HG03066 (cell line): ENCODE measurements around the gene CMTM1.
"Not testable (repeated sequence)": the region's sequence is repeated elsewhere in the genome, so short reads cannot be mapped to it uniquely, and the experiment has no call there.

ENCODE experiments used
- ATAC-seq: cut with Tn5 transposase; IDR thresholded peaks from one replicate; pipeline ENCODE4 v1.9.1; 2021; ENCODE audit warnings: low read depth; ENCODE audit not compliant: unreplicated experiment

The CMTM1 gene

DNA sequence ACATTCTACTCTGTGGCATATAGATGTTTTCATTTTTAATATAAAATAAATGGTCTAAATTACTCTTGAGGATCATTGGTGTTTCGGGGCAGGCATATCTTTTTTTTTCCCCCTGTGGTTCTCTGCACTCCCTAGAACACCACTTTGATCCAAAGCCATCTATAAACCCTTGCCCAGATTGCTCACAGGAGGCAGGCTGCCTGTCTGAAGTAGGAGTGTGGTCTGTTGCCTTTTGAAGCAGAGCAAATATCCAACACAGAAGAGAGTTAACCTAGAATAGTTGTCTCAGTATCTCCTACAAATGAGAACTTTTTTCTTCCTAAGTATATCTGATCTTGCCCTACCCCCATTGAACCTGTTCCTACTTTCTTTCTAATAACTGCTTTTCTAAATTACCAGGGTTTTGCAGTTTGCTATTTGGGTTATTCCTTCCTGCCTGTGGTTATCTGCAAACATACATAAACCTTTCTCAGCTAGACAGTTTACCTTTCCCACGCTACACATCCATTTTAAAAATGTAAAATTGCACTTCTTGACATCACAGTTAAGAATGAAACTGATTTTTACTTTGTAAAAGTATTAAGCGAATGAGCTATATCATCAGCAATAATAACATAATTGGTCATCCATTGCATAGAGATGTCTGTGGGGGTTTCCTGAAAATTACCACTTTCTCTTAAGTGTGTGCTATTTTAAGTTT lies 4.7 kb upstream of the CMTM1 start:
- no peak for ATAC-seq

DNA sequence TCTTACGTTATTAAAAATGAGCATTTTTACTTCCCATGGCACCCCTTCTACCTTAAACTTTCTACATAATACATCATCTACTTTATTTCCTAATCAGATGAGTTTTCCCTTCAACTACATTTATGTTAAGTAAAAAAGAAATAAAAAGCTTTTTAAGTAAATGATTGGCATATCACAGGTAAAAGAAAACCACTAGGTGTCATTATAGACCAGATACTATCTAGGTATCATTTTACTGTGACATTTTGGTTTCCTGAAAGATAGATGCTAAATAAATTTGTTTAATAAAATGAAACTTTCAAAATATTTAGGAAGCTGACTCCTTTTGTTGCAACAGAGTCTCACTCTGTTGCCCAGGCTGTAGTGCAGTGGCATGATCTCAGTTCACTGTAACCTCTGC lies 3.8 kb upstream of the CMTM1 start:
- ATAC-seq = no peak

DNA sequence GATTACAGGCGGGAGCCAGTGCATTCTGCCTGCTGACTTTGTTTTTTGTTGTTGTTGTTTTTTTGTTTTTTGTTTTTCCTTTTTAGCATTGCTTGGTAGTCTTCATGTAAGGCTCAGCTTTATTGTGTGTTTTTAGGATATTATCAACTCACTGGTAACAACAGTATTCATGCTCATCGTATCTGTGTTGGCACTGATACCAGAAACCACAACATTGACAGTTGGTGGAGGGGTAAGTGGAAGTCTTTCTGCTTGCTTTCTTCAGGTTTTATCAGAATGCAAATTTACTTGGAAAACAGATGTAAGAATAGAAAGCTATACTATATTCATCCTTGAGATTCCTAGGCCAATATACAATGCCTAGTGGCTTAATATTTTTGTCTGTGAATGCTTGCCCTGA lies 3.3 kb upstream of the CMTM1 start:
- no peak for ATAC-seq

DNA sequence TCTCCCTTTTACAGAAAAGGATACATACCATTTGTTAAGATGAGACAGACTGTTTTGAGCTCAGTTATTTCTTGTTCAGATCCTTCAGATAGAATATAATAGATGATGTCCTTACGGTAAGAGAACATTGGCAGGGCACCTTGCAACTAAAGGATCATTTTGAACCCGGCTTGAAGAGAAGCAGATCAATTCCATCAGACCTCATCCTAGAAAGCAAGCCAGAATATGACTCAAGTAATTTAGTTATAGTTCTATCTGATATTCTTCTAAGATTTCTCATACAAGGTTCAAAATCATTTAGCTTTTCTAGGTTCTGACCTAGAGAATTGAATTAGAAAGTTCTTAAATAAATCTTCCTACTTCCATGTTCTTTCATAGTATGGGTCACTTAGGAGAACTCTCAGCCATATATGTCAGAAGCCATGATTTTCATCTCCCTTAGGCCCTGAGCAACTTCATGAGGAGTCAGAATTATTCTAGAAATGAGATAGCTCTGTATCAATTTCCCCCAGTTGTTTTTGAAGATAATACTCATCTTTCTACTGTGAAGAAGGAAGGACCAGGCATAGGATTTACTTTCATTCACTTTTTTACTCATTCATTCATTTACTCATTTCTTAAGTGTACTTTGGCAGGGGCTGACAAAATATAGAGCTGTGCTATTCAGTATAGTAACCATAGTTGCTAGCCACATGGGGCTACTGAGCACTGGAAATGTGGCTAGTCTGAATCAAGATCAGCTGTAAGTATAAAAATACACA lies 2.5 kb upstream of the CMTM1 start:
- ATAC-seq = no peak

DNA sequence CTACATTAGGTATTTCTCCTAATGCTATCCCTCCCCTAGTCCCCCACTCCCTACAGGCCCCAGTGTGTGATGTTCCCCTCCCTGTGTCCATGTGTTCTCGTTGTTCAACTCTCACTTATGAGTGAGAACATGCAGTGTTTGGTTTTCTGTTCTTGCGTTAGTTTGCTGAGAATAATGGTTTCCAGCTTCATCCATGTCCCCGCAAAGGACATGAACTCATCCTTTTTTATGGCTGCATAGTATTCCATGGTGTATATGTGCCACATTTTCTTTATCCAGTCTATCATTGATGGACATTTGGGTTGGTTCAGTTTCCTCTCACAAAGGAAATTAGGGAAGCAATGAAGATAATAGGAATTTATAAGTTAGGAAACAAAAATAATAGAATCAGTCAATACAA lies 1.0 kb downstream of the CMTM1 start:
- ATAC-seq = not testable (repeated sequence)

DNA sequence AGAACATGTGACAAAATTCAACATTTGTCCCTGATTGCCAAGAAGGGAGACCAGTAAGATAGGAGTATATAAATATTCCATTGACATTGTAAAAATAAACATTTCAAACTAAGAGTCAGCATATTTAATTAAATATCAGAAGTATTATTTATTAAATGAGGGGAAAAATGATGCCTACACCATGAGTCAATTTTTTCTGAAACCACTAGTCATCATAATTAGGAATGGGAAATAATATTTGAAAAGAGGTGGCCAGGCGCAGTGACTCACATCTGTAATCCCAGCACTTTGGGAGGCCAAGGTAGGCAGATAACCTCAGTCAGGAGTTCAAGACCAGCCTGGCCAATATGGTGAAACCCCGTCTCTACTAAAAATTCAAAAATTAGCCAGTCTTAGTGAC lies 2.1 kb downstream of the CMTM1 start:
- no peak for ATAC-seq

DNA sequence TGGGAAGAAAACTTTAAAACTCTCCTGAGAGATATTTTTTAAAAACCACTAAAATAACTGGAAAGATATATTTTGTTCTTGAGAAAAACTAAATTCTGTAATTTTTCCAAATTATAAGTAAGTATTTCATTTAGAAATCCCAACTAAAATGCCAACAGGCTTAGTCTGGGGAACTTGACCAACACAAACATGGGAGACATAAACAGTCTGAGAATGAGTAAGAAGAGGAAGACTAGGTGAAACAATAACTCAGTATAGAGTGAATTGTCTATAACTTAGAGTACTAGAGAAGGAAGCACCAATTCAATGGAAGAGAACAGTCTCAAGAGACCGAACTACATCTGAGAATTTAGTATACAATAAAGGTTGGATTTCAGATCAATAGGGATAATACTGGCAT lies 2.9 kb downstream of the CMTM1 start:
- no peak for ATAC-seq

DNA sequence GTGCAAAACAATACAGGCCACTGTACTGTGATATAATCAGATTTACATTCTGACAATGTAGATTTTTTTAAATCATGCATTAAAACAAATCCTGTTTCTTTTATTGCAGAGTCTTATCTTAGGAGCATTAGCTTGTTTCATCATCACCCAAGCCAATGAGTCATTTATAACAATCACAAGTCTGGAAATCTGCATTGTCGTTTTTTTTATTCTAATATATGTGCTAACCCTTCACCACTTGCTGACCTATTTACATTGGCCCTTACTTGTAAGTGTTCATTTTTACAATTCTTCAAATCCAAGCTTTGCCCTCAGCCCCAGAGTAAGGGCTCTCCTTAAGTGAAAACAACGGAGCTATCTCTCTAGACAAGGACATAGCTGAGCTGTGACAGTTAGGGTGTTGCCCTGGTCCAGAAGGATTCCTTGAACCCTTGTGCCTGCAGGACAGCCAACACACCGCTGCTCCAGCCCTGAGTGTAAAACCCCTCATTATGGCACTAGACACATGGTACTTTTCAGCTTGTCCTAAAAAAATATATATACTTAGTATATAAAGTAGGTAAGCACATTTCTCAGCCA lies 3.7 kb downstream of the CMTM1 start:
- ATAC-seq = no peak

DNA sequence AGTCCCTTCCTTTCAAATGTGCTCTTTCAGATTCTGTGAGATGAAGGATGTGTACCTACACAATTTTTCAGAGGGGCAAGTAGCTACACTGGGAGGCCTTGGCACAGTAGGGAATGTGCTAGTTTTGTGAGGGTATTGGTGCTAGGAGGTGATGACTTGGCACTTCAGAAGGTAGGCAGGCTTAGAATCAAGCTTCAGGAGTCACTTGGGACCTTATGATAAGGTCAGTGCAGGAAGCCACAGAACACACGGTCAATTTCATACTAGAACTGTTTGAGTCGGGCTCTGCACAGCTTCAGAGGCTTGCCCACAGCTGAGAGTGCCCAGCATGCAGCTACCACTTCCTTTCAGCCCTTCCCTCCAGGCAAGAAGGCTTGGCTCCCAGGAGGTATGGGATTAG lies 6.1 kb downstream of the CMTM1 start:
- no peak for ATAC-seq

DNA sequence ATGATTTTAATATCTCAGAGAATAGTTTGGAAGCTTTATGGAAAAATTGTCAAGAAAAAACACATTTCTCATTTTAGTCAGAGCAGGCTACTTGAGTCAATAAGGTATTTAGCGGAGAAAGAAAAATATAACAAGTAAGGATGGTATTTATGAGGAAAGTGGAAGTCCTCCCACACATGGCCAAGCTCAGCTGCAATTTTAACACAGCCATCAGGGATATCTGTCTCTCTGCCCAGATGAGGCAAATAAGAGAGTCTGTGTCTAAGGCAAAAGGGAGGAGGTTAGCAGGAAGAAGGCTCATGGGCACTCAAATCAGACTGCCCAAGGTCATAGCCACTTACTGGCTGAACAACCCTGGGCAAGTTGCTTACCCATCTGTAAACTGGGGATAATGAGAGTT lies 7.8 kb downstream of the CMTM1 start:
- ATAC-seq = no peak

DNA sequence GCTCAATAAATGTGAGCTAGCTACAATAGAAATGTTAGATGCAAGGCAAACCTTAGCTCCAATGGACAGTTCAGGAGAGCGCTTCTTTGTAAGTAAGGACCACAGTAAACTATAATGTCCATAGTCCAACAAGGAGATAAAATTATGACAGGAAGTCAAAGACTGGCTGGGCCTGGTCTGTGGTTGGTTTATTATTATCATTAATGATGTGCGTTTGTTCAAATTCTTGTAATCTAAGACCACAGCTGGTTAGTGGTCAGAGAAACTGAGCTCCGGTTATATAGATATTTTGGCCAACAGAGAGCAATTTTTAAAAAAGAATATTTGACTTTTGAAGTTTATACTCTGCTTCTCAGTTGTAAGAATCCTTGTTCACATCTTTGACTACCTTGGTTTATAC lies 8.3 kb downstream of the CMTM1 start:
- ATAC-seq = no peak

DNA sequence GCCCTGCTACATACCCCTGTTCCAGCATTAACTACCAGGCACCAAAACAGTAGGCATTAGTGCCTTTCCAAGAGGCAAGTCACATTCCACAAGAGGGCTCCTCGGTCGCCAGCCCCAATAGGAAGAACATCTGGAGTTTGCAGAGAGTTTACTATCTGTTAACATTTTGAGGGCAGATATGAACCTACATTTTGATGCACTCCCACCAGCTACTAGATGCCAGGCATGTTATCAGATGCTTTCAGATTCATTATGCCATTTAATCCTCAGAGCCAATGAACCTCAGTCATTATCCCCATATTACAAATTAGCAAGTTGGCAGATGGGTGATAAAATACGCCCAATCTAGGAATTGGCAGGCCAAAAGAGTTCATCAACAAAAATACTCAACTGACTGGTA lies 8.8 kb downstream of the CMTM1 start:
- ATAC-seq = no peak

DNA sequence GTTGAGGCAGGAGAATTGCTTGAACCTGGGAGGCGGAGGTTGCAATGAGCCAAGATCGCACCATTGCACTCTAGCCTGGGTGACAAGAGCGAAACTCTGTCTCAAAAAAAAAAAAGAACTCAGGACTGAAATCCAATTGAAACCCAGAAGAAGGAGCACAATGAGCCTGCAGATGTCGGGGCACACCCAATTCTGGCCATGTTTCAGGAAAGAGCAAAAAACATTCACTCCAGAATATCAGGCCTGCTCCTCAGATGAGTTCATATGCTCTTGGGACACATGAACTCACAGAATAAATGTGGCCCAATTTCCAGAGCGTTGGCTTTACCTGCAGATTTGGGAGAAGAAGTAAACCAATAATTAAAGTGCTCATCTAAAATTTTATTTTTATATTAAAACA lies 10.1 kb downstream of the CMTM1 start:
- no peak for ATAC-seq

DNA sequence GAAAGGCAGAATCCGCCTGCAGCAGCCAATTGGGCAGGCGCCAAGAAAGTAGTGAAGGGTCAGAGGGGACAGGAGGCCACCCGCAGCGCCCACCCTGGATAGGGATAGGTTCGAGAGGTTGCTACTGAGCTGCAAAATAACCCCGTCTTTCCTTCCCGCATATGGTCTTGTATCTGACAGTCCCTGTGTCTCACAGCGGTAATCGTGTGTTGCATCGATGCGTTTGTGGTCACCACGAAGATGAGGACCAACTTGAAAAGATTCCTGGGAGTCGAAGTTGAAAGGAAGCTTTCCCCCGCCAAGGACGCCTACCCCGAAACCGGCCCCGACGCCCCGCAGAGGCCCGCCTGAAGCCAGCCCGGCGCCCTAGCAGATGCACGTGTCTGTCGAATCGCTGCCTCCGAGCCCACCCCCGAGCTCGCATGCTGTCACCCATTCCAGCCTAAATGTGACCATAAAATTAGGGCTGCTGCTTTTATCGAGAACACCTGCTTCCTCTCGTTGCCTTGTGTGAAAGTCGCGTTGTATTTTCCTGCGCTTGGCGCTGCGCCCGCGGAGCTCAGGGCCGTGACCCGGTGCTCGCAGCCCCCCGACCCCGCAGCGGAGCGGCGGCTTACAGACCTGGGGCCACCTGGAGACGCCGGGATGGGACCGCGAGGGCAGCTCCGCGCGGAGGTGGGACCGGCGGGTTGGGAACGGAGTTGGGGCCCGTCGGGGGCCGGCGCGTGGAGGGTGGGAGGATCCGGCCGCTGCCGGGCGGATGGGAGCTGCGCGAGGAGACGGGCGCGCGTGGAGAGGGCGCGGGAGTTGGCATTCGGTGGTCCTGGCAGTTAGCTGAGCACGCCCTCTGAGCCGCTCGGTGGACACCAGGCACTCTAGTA lies 12.7 kb downstream of the CMTM1 start, which contains the start of gene CMTM2:
CMTM2 (plus strand) TSS at position 813 of the 881 bp plus-strand sequence. CDS start 145 bp downstream, outside the sequence.
- no peak for ATAC-seq

DNA sequence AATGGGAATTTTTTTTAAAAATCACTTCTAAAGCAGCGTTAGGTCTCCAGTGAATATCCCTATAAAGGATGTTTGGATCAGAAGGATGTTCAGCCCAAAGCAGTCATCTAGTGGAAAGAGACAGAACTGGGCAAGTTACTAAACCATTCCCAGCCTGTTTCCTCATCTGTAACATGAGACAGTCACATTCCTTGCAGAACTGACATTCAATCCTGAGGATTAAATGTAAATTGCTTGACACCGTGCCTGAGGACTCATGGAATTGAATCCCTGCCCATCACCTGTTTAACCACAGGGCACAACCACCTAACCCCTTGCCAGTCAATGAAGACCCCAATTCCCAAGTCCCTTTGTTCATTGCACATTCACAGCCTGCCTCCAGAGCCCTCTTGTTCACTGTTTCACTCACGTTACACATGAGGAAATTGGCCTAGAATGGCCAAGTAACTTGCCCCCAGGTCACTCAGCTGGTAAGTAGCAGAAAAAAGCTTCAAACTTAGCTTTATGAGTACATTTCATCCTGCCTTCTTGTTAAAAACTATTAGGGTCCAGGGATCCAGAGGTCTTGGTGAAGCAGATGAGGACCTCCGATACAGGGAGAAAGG lies 14.5 kb downstream of the CMTM1 start:
- no peak for ATAC-seq

DNA sequence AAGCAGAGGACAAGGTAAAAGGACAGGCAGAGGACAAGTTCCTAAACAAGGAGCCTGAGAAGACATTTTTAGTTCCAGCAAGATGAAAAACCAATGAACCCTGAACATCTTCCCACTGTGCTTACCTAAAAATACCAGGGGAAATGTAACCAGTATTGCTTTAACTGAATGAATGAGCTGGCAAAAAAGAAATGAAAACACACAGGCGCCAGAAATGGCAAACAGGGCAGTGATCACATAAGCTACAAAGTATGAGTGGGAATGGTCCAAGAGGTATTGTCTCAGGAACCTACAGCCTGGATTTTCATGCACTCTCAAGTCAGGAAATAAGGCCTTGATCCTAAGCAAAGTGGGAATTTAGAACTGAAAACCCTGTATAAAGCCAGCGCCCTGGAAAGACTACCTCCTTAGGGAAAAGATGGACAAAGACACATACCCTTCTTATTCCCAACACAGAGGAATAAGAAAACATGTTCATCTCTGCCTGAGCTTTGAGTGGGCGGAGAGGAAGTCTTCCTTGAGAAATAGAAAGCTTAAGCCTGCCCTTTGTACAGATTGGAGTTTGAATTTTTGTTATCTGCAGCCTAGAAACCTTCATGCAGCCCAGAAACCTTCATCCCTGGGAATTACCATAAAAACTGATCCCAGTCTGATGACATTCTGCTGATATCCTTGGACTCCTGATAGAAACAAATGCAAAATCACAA lies 15.2 kb downstream of the CMTM1 start:
- ATAC-seq = no peak

DNA sequence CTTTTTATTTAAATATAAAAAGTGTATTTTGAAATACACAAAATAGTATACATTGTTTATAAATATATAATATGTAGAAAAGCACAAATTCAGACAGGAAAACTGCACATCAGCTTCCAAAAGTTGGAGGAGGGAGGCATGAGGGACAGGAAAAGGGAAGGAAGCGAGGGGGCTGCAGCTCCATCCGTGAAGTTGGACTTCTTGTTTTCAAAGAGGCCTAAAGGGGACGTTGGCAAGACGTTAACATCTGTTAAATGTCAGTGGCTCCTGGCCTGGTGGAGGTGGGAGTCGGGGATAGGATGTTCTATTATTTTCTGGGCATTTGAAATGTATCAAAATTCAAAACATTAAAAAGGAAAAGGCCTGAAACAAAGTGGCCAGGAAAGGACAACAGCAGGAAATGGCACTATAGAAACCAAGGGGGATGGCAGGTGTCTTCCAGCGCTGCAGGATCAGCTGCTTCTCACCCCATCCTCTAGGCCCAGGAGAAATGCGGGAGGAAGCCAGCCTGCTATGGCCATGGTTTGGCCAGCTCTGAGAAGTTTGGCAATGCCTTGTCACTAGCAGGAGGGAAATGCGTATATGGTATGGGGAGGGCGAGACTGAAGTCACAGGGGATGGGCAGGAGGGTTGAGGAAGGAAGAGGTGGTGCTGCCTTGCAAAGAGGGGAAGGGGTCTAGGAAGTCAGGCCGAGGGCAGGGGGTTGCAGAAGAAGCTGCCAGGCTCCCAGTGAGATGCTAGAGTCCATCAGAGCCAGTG lies 19.4 kb downstream of the CMTM1 start:
- ATAC-seq = no peak

DNA sequence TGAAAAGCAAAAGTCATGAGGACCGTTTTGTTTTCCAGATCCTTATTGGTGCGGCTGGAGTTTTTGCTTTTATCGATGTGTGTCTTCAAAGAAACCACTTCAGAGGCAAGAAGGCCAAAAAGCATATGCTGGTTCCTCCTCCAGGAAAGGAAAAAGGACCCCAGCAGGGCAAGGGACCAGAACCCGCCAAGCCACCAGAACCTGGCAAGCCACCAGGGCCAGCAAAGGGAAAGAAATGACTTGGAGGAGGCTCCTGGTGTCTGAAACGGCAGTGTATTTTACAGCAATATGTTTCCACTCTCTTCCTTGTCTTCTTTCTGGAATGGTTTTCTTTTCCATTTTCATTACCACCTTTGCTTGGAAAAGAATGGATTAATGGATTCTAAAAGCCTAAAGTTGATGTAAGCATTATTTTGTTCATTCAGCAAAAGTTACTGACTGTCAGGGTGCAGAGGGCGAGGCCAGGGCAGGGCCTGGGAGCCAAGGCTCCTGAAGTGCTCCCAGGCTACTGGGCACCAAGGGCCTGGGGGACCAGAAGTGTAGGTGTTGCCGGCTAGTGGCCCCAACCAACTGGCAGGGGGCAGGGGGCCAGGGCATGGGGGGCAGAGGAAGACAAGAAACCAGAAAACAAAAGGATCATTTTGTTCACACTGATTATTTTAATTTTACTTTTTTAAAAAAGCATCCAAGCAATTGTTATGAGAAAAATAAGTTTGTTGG lies 21.8 kb downstream of the CMTM1 start:
- ATAC-seq = no peak
